ENCODE data around the gene OPRL1. TPM values are rescaled to one million over a fixed set of nuclear protein-coding genes. Genes with fewer than 3 reads are reported as not detected.

The OPRL1 gene
- total RNA-seq, 1 donor from 2014 or later, result 10.2 TPM

- H3K4me3 Mint-ChIP-seq (ENCODE audit: unreplicated experiment), result no peak overlapping the region
- H3K27me3 Mint-ChIP-seq (ENCODE audit: unreplicated experiment), result peaks cover 11% of the 10 kb centered on the region
- H3K9me3 Mint-ChIP-seq (ENCODE audit: unreplicated experiment), result no peaks in the 10 kb centered on the region
- TF ChIP-seq CTCF (IDR thresholded peaks at IDR 0.05; ENCODE audit: unreplicated experiment), result no peak
- H3K27ac Mint-ChIP-seq (ENCODE audit: unreplicated experiment), result no peak overlapping the region
- peaks cover 11% of the 10 kb centered on the region for H3K4me1 Mint-ChIP-seq (ENCODE audit: unreplicated experiment)
- no peak for DNase-seq (ENCODE audit: low spot score)
- peaks cover 19% of the 10 kb centered on the region for H3K36me3 Mint-ChIP-seq (ENCODE audit: low read depth, unreplicated experiment)
Observed at GRCh38 chr20:64148581-64148980, 68.7 kb downstream of the OPRL1 start.

DNA sequence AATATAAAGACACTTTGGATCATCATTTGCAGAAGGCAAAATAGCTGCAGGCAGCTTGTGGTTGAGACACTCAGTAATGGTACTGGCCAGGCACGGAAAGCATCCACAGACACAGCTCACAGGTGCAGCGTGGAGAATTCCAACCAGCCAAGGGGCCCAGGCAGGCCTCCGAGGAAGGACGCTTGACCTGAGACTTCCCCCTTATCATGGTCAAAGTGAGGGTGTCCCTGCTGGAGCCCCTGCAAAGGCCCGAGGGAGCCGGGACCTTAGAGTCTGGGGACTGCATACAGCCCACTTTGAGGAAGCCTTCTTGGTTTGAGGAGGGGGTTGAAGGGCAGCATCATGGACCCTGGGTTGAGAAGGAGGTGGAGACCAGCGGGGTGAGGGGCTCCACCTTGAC, 69.3 kb downstream of the OPRL1 start:
- H3K27me3 Mint-ChIP-seq (ENCODE audit: unreplicated experiment), result peaks cover 12% of the 10 kb centered on the region
- H3K4me1 Mint-ChIP-seq (ENCODE audit: unreplicated experiment), result peaks cover 11% of the 10 kb centered on the region
- H3K36me3 Mint-ChIP-seq (ENCODE audit: low read depth, unreplicated experiment), result peaks cover 22% of the 10 kb centered on the region
- no peak overlapping the region for H3K4me3 Mint-ChIP-seq (ENCODE audit: unreplicated experiment)
- no peaks in the 10 kb centered on the region for H3K9me3 Mint-ChIP-seq (ENCODE audit: unreplicated experiment)
- no peak overlapping the region for H3K27ac Mint-ChIP-seq (ENCODE audit: unreplicated experiment)
- DNase-seq (ENCODE audit: low spot score), result no peak
- no peak for TF ChIP-seq CTCF (IDR thresholded peaks at IDR 0.05; ENCODE audit: unreplicated experiment)

- TF ChIP-seq CTCF (IDR thresholded peaks at IDR 0.05; ENCODE audit: unreplicated experiment), result no peak
- peaks cover 11% of the 10 kb centered on the region for H3K4me1 Mint-ChIP-seq (ENCODE audit: unreplicated experiment)
- no peak overlapping the region for H3K27ac Mint-ChIP-seq (ENCODE audit: unreplicated experiment)
- H3K9me3 Mint-ChIP-seq (ENCODE audit: unreplicated experiment), result no peaks in the 10 kb centered on the region
- no peak for DNase-seq (ENCODE audit: low spot score)
- H3K36me3 Mint-ChIP-seq (ENCODE audit: low read depth, unreplicated experiment), result peaks cover 14% of the 10 kb centered on the region
- peak overlapping the region; percentile 33 for H3K4me3 Mint-ChIP-seq (ENCODE audit: unreplicated experiment)
- H3K27me3 Mint-ChIP-seq (ENCODE audit: unreplicated experiment), result peaks cover 12% of the 10 kb centered on the region
Observed at GRCh38 chr20:64149809-64150560, 70.1 kb downstream of the OPRL1 start.

Small RNAs within 50 kb of the gene (microRNA-seq; reads per million reads assigned to microRNA genes)
- gene MIR6813 (ENCODE audit: unreplicated experiment), result 5.4 reads per million, percentile 50 among the genes with 10 or more reads in this experiment

Other genes with a start within 250 kb of the OPRL1 start
- 42.1 TPM for gene ZBTB46, start 248.8 kb upstream of the OPRL1 start, total RNA-seq (ENCODE audit: unreplicated experiment)
- gene ABHD16B, start 218.6 kb upstream of the OPRL1 start, total RNA-seq (ENCODE audit: unreplicated experiment), result not detected
- gene TPD52L2, start 214.8 kb upstream of the OPRL1 start, total RNA-seq (ENCODE audit: unreplicated experiment), result 85.5 TPM
- 54.4 TPM for gene DNAJC5, start 185.0 kb upstream of the OPRL1 start, total RNA-seq (ENCODE audit: unreplicated experiment)
- 40.1 TPM for gene UCKL1, start 123.7 kb upstream of the OPRL1 start, total RNA-seq (ENCODE audit: unreplicated experiment)
- gene ZNF512B, start 110.2 kb upstream of the OPRL1 start, total RNA-seq (ENCODE audit: unreplicated experiment), result 40.8 TPM
- gene SAMD10, start 100.4 kb upstream of the OPRL1 start, total RNA-seq (ENCODE audit: unreplicated experiment), result 5.0 TPM
- gene PRPF6, start 99.0 kb upstream of the OPRL1 start, total RNA-seq (ENCODE audit: unreplicated experiment), result 73.4 TPM
- gene C20orf204, start 43.9 kb upstream of the OPRL1 start, total RNA-seq (ENCODE audit: unreplicated experiment), result 14.2 TPM
- gene SOX18, start 30.4 kb upstream of the OPRL1 start, total RNA-seq (ENCODE audit: unreplicated experiment), result 149 TPM
- gene TCEA2, start 16.9 kb upstream of the OPRL1 start, total RNA-seq (ENCODE audit: unreplicated experiment), result 123 TPM
- 26.2 TPM for gene RGS19, start 564 bp upstream of the OPRL1 start, total RNA-seq (ENCODE audit: unreplicated experiment)
- gene LKAAEAR1, start 4.3 kb downstream of the OPRL1 start, total RNA-seq (ENCODE audit: unreplicated experiment), result not detected
- gene NPBWR2, start 27.5 kb downstream of the OPRL1 start, total RNA-seq (ENCODE audit: unreplicated experiment), result not detected
- 0.74 TPM for gene MYT1, start 84.4 kb downstream of the OPRL1 start, total RNA-seq (ENCODE audit: unreplicated experiment)
- gene PCMTD2, start 175.7 kb downstream of the OPRL1 start, total RNA-seq (ENCODE audit: unreplicated experiment), result 104 TPM

Measured in endothelial cell (in vitro differentiated cells).